HEK293 (cell line): ENCODE results near the gene DNMBP.

Experiments used
- CTCF ChIA-PET: fragments of 350-600 bp; formaldehyde crosslinking; extraction: SDS; loops from one replicate; lab custom pipeline; 2021; ENCODE audit warnings: antibody characterized with exemption; lab: Yijun Ruan, JAX
- POLR2A ChIA-PET: fragments of 300-600 bp; formaldehyde crosslinking; extraction: SDS; loops from one replicate; lab custom pipeline; 2020; ENCODE audit warnings: antibody characterized with exemption, inconsistent platforms; lab: Yijun Ruan, JAX
- H3K27ac ChIP-seq: fragments of 200-500 bp; sonication (Bioruptor generic); 2 replicates; pipeline ENCODE4 v1.5.1; 2014; ENCODE audit warnings: low read depth, low read length, control low read depth, inconsistent platforms; ENCODE audit errors: extremely low read depth
- H3K36me3 ChIP-seq, 2 experiments: fragments of 200-500 bp in 1 of 2; sonication (Bioruptor generic) in 1 of 2; 1 replicate in 1 of 2; 2 replicates in 1 of 2; pipeline ENCODE4 v1.5.1; 2014 to 2017; ENCODE audit warnings: inconsistent platforms in 2 of 2, low read length in 2 of 2; ENCODE audit not compliant: control insufficient read depth in 2 of 2, insufficient read depth in 1 of 2
- H3K4me1 ChIP-seq: fragments of 200-500 bp; sonication (Bioruptor generic); 2 replicates; pipeline ENCODE4 v1.5.1; 2014; ENCODE audit warnings: mild to moderate bottlenecking, low read length, inconsistent platforms; ENCODE audit not compliant: control insufficient read depth, insufficient read depth
- H3K4me3 ChIP-seq: 2 replicates; pipeline ENCODE4 v1.5.1; 2011; ENCODE audit warnings: low read depth, mild to moderate bottlenecking, control low read depth, low read length, moderate library complexity
- H3K9me3 ChIP-seq: fragments of 200-500 bp; sonication (Bioruptor generic); 2 replicates; pipeline ENCODE4 v1.5.1; 2014; ENCODE audit warnings: low read depth, low read length, inconsistent platforms; ENCODE audit not compliant: control insufficient read depth, insufficient read depth
- BCL11B ChIP-seq: fragments of 450-650 bp; formaldehyde crosslinking; IDR thresholded peaks from 2 replicates; pipeline ENCODE4 v1.5.1; 2016; ENCODE audit warnings: low read depth, missing biosample characterization, missing genetic modification characterization
- GFI1B ChIP-seq: fragments of 450-650 bp; formaldehyde crosslinking; IDR thresholded peaks from 2 replicates; pipeline ENCODE4 v1.5.1; 2016; ENCODE audit warnings: missing biosample characterization, missing genetic modification characterization
- RBAK ChIP-seq: fragments of 450-650 bp; formaldehyde crosslinking; IDR thresholded peaks from 2 replicates; pipeline ENCODE4 v1.5.1; 2016; ENCODE audit warnings: missing biosample characterization, missing genetic modification characterization
- SCRT2 ChIP-seq: fragments of 450-650 bp; formaldehyde crosslinking; IDR thresholded peaks from 2 replicates; pipeline ENCODE4 v1.5.1; 2016; ENCODE audit warnings: missing biosample characterization, missing genetic modification characterization
- ZBTB20 ChIP-seq: fragments of 450-650 bp; formaldehyde crosslinking; IDR thresholded peaks from 2 replicates; pipeline ENCODE4 v1.5.1; 2016; ENCODE audit warnings: missing biosample characterization, missing genetic modification characterization
- ZBTB48 ChIP-seq: fragments of 450-650 bp; formaldehyde crosslinking; IDR thresholded peaks from 2 replicates; pipeline ENCODE4 v1.5.1; 2016; ENCODE audit warnings: missing biosample characterization, missing genetic modification characterization
- ZFP69B ChIP-seq: fragments of 450-650 bp; formaldehyde crosslinking; IDR thresholded peaks from 2 replicates; pipeline ENCODE4 v1.5.1; 2016; ENCODE audit warnings: missing biosample characterization, missing genetic modification characterization
- ZNF362 ChIP-seq: fragments of 450-650 bp; formaldehyde crosslinking; IDR thresholded peaks from 2 replicates; pipeline ENCODE4 v1.5.1; 2016; ENCODE audit warnings: missing biosample characterization, missing genetic modification characterization
- ZNF449 ChIP-seq: fragments of 450-650 bp; formaldehyde crosslinking; IDR thresholded peaks from 2 replicates; pipeline ENCODE4 v1.5.1; 2017; ENCODE audit warnings: missing biosample characterization, mild to moderate bottlenecking, missing genetic modification characterization, moderate library complexity
- ZNF530 ChIP-seq: fragments of 450-650 bp; formaldehyde crosslinking; IDR thresholded peaks from 2 replicates; pipeline ENCODE4 v1.5.1; 2016; ENCODE audit warnings: low read depth, missing biosample characterization, missing genetic modification characterization
- ZNF561 ChIP-seq: fragments of 450-650 bp; IDR thresholded peaks from 2 replicates; pipeline ENCODE4 v1.5.1; 2018; ENCODE audit warnings: missing biosample characterization, missing genetic modification characterization, borderline replicate concordance
- ZNF610 ChIP-seq: fragments of 450-650 bp; formaldehyde crosslinking; IDR thresholded peaks from 2 replicates; pipeline ENCODE4 v1.5.1; 2016; ENCODE audit warnings: missing biosample characterization, missing genetic modification characterization, borderline replicate concordance
- ZNF654 ChIP-seq: fragments of 450-650 bp; formaldehyde crosslinking; IDR thresholded peaks from 2 replicates; pipeline ENCODE4 v1.5.1; 2016; ENCODE audit warnings: low read depth, missing biosample characterization, missing genetic modification characterization
- ZNF660 ChIP-seq: fragments of 450-650 bp; IDR thresholded peaks from 2 replicates; pipeline ENCODE4 v1.5.1; 2018; ENCODE audit warnings: missing biosample characterization, mild to moderate bottlenecking, missing genetic modification characterization
- ZNF670 ChIP-seq: fragments of 450-650 bp; formaldehyde crosslinking; IDR thresholded peaks from 2 replicates; pipeline ENCODE4 v1.5.1; 2016; ENCODE audit warnings: missing biosample characterization, missing genetic modification characterization, low read depth
- ZNF692 ChIP-seq: fragments of 450-650 bp; formaldehyde crosslinking; IDR thresholded peaks from 2 replicates; pipeline ENCODE4 v1.5.1; 2016; ENCODE audit warnings: missing biosample characterization, missing genetic modification characterization
- ZNF707 ChIP-seq: fragments of 450-650 bp; formaldehyde crosslinking; IDR thresholded peaks from 2 replicates; pipeline ENCODE4 v1.5.1; 2016; ENCODE audit warnings: missing biosample characterization, missing genetic modification characterization
- TF ChIP-seq, protein P1 (sequence below): fragments of 450-650 bp; formaldehyde crosslinking; IDR thresholded peaks from 2 replicates; pipeline ENCODE4 v1.5.1; 2016; ENCODE audit warnings: missing biosample characterization, missing genetic modification characterization
- TF ChIP-seq, protein P2 (sequence below): fragments of 450-650 bp; formaldehyde crosslinking; IDR thresholded peaks from 2 replicates; pipeline ENCODE4 v1.5.1; 2016; ENCODE audit warnings: missing biosample characterization, missing genetic modification characterization

Gene DNMBP

GRCh38 chr10:99859585-99859984, 150.2 kb downstream of the DNMBP start:
- H3K36me3 ChIP-seq = no peaks in the 10 kb centered on the region
- no peak overlapping the region for H3K4me3 ChIP-seq
- no peak overlapping the region for H3K27ac ChIP-seq
- no peaks in the 10 kb centered on the region for H3K4me1 ChIP-seq
- CTCF ChIA-PET = interaction anchor here (0.6 to 17.6 kb wide), 12 partner anchors 10 to 320 kb away, joined by 3 to 264 read pairs (median 4); partner anchors contain the start of gene DNMBP
- no peaks in the 10 kb centered on the region for H3K9me3 ChIP-seq
- TF ChIP-seq GFI1B (tag by site-specific recombination) (no peak), BCL11B (tag by site-specific recombination) (no peak), ZFP69B (peak; percentile 87), ZNF449 (no peak), ZNF692 (peak; percentile 84), ZNF362 (tag by site-specific recombination) (peak; percentile 58; the same call in 1 of the 2 replicates), ZNF561 (no peak), ZBTB20 (peak; percentile 65), SCRT2 (tag by site-specific recombination) (peak; percentile 28; the same call in 1 of the 2 replicates), ZNF654 (tag by site-specific recombination) (0 out of 2 replicates have a peak, but pooled peaks have one; percentile 11), ZNF660 (tag by site-specific recombination) (no peak), ZBTB48 (no peak)
- TF ChIP-seq, protein P1, sequence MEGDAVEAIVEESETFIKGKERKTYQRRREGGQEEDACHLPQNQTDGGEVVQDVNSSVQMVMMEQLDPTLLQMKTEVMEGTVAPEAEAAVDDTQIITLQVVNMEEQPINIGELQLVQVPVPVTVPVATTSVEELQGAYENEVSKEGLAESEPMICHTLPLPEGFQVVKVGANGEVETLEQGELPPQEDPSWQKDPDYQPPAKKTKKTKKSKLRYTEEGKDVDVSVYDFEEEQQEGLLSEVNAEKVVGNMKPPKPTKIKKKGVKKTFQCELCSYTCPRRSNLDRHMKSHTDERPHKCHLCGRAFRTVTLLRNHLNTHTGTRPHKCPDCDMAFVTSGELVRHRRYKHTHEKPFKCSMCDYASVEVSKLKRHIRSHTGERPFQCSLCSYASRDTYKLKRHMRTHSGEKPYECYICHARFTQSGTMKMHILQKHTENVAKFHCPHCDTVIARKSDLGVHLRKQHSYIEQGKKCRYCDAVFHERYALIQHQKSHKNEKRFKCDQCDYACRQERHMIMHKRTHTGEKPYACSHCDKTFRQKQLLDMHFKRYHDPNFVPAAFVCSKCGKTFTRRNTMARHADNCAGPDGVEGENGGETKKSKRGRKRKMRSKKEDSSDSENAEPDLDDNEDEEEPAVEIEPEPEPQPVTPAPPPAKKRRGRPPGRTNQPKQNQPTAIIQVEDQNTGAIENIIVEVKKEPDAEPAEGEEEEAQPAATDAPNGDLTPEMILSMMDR (tag by site-specific recombination) = peak; percentile 40; the same call in 1 of the 2 replicates
- POLR2A ChIA-PET = interaction anchor here (0.6 to 0.7 kb wide), 2 partner anchors 10 to 209 kb away, joined by 3 to 6 read pairs; no protein-coding TSS in a partner anchor

- H3K4me3 ChIP-seq = no peak overlapping the region
- CTCF ChIA-PET = interaction anchor here (0.6 to 17.6 kb wide), 9 partner anchors 9 to 189 kb away, joined by 3 to 264 read pairs (median 3); partner anchors contain the start of gene DNMBP
- H3K9me3 ChIP-seq = no peaks in the 10 kb centered on the region
- POLR2A ChIA-PET = no interaction called here
- no peaks in the 10 kb centered on the region for H3K4me1 ChIP-seq
- H3K27ac ChIP-seq = no peak overlapping the region
- no peak for TF ChIP-seq ZNF670 (tag by site-specific recombination)
- TF ChIP-seq ZNF530 (tag by site-specific recombination) = no peak
- no peak for TF ChIP-seq ZNF707
- TF ChIP-seq, protein P2, sequence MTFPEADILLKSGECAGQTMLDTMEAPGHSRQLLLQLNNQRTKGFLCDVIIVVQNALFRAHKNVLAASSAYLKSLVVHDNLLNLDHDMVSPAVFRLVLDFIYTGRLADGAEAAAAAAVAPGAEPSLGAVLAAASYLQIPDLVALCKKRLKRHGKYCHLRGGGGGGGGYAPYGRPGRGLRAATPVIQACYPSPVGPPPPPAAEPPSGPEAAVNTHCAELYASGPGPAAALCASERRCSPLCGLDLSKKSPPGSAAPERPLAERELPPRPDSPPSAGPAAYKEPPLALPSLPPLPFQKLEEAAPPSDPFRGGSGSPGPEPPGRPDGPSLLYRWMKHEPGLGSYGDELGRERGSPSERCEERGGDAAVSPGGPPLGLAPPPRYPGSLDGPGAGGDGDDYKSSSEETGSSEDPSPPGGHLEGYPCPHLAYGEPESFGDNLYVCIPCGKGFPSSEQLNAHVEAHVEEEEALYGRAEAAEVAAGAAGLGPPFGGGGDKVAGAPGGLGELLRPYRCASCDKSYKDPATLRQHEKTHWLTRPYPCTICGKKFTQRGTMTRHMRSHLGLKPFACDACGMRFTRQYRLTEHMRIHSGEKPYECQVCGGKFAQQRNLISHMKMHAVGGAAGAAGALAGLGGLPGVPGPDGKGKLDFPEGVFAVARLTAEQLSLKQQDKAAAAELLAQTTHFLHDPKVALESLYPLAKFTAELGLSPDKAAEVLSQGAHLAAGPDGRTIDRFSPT = no peak
- no peak for TF ChIP-seq RBAK (tag by site-specific recombination)
- no peak for TF ChIP-seq ZNF610 (tag by site-specific recombination)
- H3K36me3 ChIP-seq = no peaks in the 10 kb centered on the region
Observed at GRCh38 chr10:99858849-99859248, 150.9 kb downstream of the DNMBP start.
